ENCODE results near the gene USP35. TPM values are rescaled to one million over a fixed set of nuclear protein-coding genes. Genes with fewer than 3 reads are reported as not detected.

Gene USP35
- total RNA-seq, 1 donor = 21.4 TPM

- Histone ChIP-seq H3K4me2 (ENCODE audit: insufficient read depth, low read length) (no peak overlapping the region), H3K9me3 (ENCODE audit: low read depth, low read length) (no peaks in the 10 kb centered on the region), H2AFZ (ENCODE audit: low read length) (no peak overlapping the region), H3K27me3 (ENCODE audit: insufficient read depth, low read length) (no peaks in the 10 kb centered on the region), H3K4me1 (ENCODE audit: insufficient read depth, low read length) (peaks cover 13% of the 10 kb centered on the region), H3K79me2 (ENCODE audit: insufficient read depth, low read length) (peaks cover 34% of the 10 kb centered on the region), H3K27ac (ENCODE audit: low read depth, low read length) (no peak overlapping the region), H3K4me3 (ENCODE audit: insufficient read depth, low read length) (no peak overlapping the region), H3K36me3 (ENCODE audit: insufficient read depth, low read length) (peaks cover 44% of the 10 kb centered on the region), H4K20me1 (ENCODE audit: insufficient read depth, low read length) (peaks cover 25% of the 10 kb centered on the region)
- no peak for DNase-seq (ENCODE audit: insufficient read length, low spot score, missing footprints)
- TF ChIP-seq CTCF (IDR thresholded peaks at IDR 0.05; ENCODE audit: extremely low read depth, low read depth, low read length) = no peak
Measured at GRCh38 chr11:78213526-78214330, 25.0 kb downstream of the USP35 start.

GRCh38 chr11:78214331-78215194, 25.8 kb downstream of the USP35 start:
- peaks cover 34% of the 10 kb centered on the region for H3K79me2 ChIP-seq (ENCODE audit: insufficient read depth, low read length)
- H4K20me1 ChIP-seq (ENCODE audit: insufficient read depth, low read length) = peaks cover 19% of the 10 kb centered on the region
- peaks cover 12% of the 10 kb centered on the region for H3K4me1 ChIP-seq (ENCODE audit: insufficient read depth, low read length)
- H2AFZ ChIP-seq (ENCODE audit: low read length) = no peak overlapping the region
- DNase-seq (ENCODE audit: insufficient read length, low spot score, missing footprints) = no peak
- H3K27ac ChIP-seq (ENCODE audit: low read depth, low read length) = no peak overlapping the region
- peaks cover 39% of the 10 kb centered on the region for H3K36me3 ChIP-seq (ENCODE audit: insufficient read depth, low read length)
- no peaks in the 10 kb centered on the region for H3K27me3 ChIP-seq (ENCODE audit: insufficient read depth, low read length)
- no peak overlapping the region for H3K4me2 ChIP-seq (ENCODE audit: insufficient read depth, low read length)
- no peaks in the 10 kb centered on the region for H3K9me3 ChIP-seq (ENCODE audit: low read depth, low read length)
- no peak for TF ChIP-seq CTCF (IDR thresholded peaks at IDR 0.05; ENCODE audit: extremely low read depth, low read depth, low read length)
- no peak overlapping the region for H3K4me3 ChIP-seq (ENCODE audit: insufficient read depth, low read length)

GRCh38 chr11:78216021-78216420, 27.3 kb downstream of the USP35 start:
- no peak overlapping the region for H3K4me3 ChIP-seq (ENCODE audit: insufficient read depth, low read length)
- H3K4me2 ChIP-seq (ENCODE audit: insufficient read depth, low read length) = no peak overlapping the region
- H3K9me3 ChIP-seq (ENCODE audit: low read depth, low read length) = no peaks in the 10 kb centered on the region
- peak; percentile 47 for DNase-seq (ENCODE audit: insufficient read length, low spot score, missing footprints)
- H3K27me3 ChIP-seq (ENCODE audit: insufficient read depth, low read length) = no peaks in the 10 kb centered on the region
- H3K4me1 ChIP-seq (ENCODE audit: insufficient read depth, low read length) = peaks cover 12% of the 10 kb centered on the region
- no peak overlapping the region for H3K27ac ChIP-seq (ENCODE audit: low read depth, low read length)
- peaks cover 27% of the 10 kb centered on the region for H3K79me2 ChIP-seq (ENCODE audit: insufficient read depth, low read length)
- no peak for TF ChIP-seq CTCF (IDR thresholded peaks at IDR 0.05; ENCODE audit: extremely low read depth, low read depth, low read length)
- H3K36me3 ChIP-seq (ENCODE audit: insufficient read depth, low read length) = peaks cover 32% of the 10 kb centered on the region
- H2AFZ ChIP-seq (ENCODE audit: low read length) = no peak overlapping the region
- H4K20me1 ChIP-seq (ENCODE audit: insufficient read depth, low read length) = peaks cover 19% of the 10 kb centered on the region
